K562 (cell line): ENCODE measurements around the gene MRGPRD. TPM values are rescaled to one million over a fixed set of nuclear protein-coding genes. Genes with fewer than 3 reads are reported as not detected.

Source experiments
- ATAC-seq: fragments of 200-7000 bp; cut with Tn5 transposase; 3 replicates; pipeline ENCODE4 v1.9.1; 2020; ENCODE audit warnings: moderate library complexity
- BruUV-seq: library from RNA; stranded (reverse); fragments of 400-500 nt; replicated peaks from 2 replicates; lab custom pipeline; 2021; lab: Mats Ljungman, UMichigan
- CTCF ChIA-PET: fragments of 300-600 bp; formaldehyde crosslinking; extraction: SDS; loops from one replicate; lab custom pipeline; 2021; ENCODE audit warnings: low intra/inter-chr PET ratio; lab: Yijun Ruan, JAX
- POLR2A ChIA-PET: fragments of 300-600, 350-650 bp; sonication (Branson Sonifier 250); formaldehyde crosslinking; extraction: SDS; loops from one replicate; lab custom pipeline; 2021; ENCODE audit warnings: antibody characterized with exemption, inconsistent platforms; lab: Yijun Ruan, JAX
- DNase-seq, 4 experiments: peaks; one replicate each; pipeline versions ENCODE4 v3.0.0 to v3.0.0-alpha.2; 2011 to 2018; ENCODE audit warnings: low spot score in 3 of 4, mixed read lengths in 3 of 4; ENCODE audit errors: extremely low read depth in 1 of 4
- FAIRE-seq: peaks from 2 replicates; lab custom pipeline; 2011; peaks lifted over from hg19 to GRCh38; lab: Jason Lieb, UNC
- H2AFZ ChIP-seq: 2 replicates; pipeline ENCODE4 v1.6.0; 2011; ENCODE audit warnings: low read depth, low read length, control low read depth, inconsistent platforms
- H3K27ac ChIP-seq: fragments of 200-600 bp; 3 replicates; pipeline ENCODE4 v1.8.0; 2011; ENCODE audit warnings: low read depth, mild to moderate bottlenecking, control low read depth, inconsistent platforms, low read length, moderate library complexity, mixed read lengths; ENCODE audit errors: extremely low read depth
- H3K27me3 ChIP-seq, 2 experiments: fragments of 300-600 bp in 1 of 2; 2 replicates in 1 of 2; 3 replicates in 1 of 2; pipeline versions ENCODE4 v1.6.0 to v1.8.0; 2011; ENCODE audit warnings: inconsistent platforms in 2 of 2, low read length in 2 of 2, mild to moderate bottlenecking in 1 of 2, mixed read lengths in 1 of 2, moderate library complexity in 1 of 2; ENCODE audit not compliant: control insufficient read depth in 2 of 2, insufficient read depth in 2 of 2
- H3K36me3 ChIP-seq: fragments of 300-600 bp; 3 replicates; pipeline ENCODE4 v1.8.0; 2011; ENCODE audit warnings: mild to moderate bottlenecking, low read length, inconsistent platforms; ENCODE audit not compliant: control insufficient read depth, insufficient read depth
- H3K4me1 ChIP-seq, 2 experiments: fragments of 200-600 bp in 1 of 2; replicated peaks in 1 of 2; 2 replicates in 1 of 2; 3 replicates in 1 of 2; pipeline versions ENCODE4 v1.5.1 to v1.8.0; 2011; ENCODE audit warnings: inconsistent platforms in 2 of 2, low read length in 2 of 2, mild to moderate bottlenecking in 1 of 2, mixed read lengths in 1 of 2, moderate library complexity in 1 of 2; ENCODE audit not compliant: control insufficient read depth in 2 of 2, insufficient read depth in 2 of 2
- H3K4me2 ChIP-seq: 2 replicates; pipeline ENCODE4 v1.6.1; 2011; ENCODE audit warnings: low read length, control low read depth, inconsistent platforms, mixed read lengths; ENCODE audit not compliant: insufficient read depth
- H3K4me3 ChIP-seq: fragments of 200-600 bp; sonication (generic), shearing (Covaris generic); 2 replicates; pipeline ENCODE4 v1.5.1; 2016; ENCODE audit warnings: control low read depth, inconsistent platforms
- H3K79me2 ChIP-seq: fragments of 200-600 bp; 3 replicates; pipeline ENCODE4 v1.8.0; 2011; ENCODE audit warnings: low read length, inconsistent platforms; ENCODE audit not compliant: control insufficient read depth, insufficient read depth
- H3K9ac ChIP-seq, 2 experiments: 2 replicates each; pipeline versions ENCODE4 v1.6.0 to v1.6.1; 2011; ENCODE audit warnings: low read depth in 2 of 2, low read length in 2 of 2, control low read depth in 1 of 2, inconsistent platforms in 1 of 2, mild to moderate bottlenecking in 1 of 2, mixed read lengths in 1 of 2; ENCODE audit not compliant: insufficient read depth in 1 of 2
- H3K9me1 ChIP-seq: one replicate; pipeline ENCODE4 v1.6.0; 2011; ENCODE audit warnings: inconsistent platforms, mild to moderate bottlenecking, low read length, moderate library complexity; ENCODE audit not compliant: control insufficient read depth, insufficient read depth
- H3K9me3 ChIP-seq: replicated peaks from 2 replicates; pipeline ENCODE4 v1.5.1; 2011; ENCODE audit warnings: low read depth, low read length, inconsistent platforms; ENCODE audit not compliant: control insufficient read depth, insufficient read depth
- H4K20me1 ChIP-seq: replicated peaks from 2 replicates; pipeline ENCODE4 v1.6.1; 2011; ENCODE audit warnings: low read length, inconsistent platforms, mixed read lengths; ENCODE audit not compliant: control insufficient read depth, insufficient read depth
- GATA2 ChIP-seq: sonication (generic); formaldehyde crosslinking; IDR thresholded peaks from 2 replicates; pipeline ENCODE4 v1.4.0; 2020; ENCODE audit warnings: mild to moderate bottlenecking, missing genetic modification reagents
- SAFB ChIP-seq: fragments of 200-400 bp; formaldehyde crosslinking; IDR thresholded peaks from 2 replicates; pipeline ENCODE4 v1.6.1; 2017; ENCODE audit warnings: low read depth, low read length, borderline replicate concordance
- ZBTB12 ChIP-seq: fragments of 250-450 bp; sonication (Bioruptor Pico); IDR thresholded peaks from 2 replicates; pipeline ENCODE4 v1.4.0; 2020
- ZBTB9 ChIP-seq: fragments of 450-650 bp; formaldehyde crosslinking; IDR thresholded peaks from 2 replicates; pipeline ENCODE4 v1.4.0; 2020; ENCODE audit warnings: mild to moderate bottlenecking, moderate library complexity
- WGBS: fragments of 100-300 bp; shearing (Covaris generic); methylation state at CpG from one replicate; pipeline ENCODE4 v1.1.6; 2016; ENCODE audit warnings: low coverage, mixed read lengths; ENCODE audit not compliant: insufficient coverage; ENCODE audit errors: missing lambda C conversion rate; 5-methylcytosine and 5-hydroxymethylcytosine counted together
- in situ Hi-C: fragments of 300-500 bp; cut with MboI; formaldehyde crosslinking; loops from 4 replicates; pipeline ENCODE4 v1.15.0; 2018; ENCODE audit warnings: inconsistent platforms, mixed read lengths
- intact Hi-C: fragments of 100-400 bp; cut with micrococcal nuclease; formaldehyde crosslinking; loops from 2 replicates; pipeline ENCODE4 v1.14.2; 2022
- polyA plus RNA-seq, 8 experiments: library from polyadenylated mRNA; depleted of rRNA in 4 of 8; stranded (reverse) in 5 of 8; unstranded in 3 of 8; fragments of >200 nt; fragmentation: Nextera tagmentation in 2 of 8; fragmentation: Illumina TruSeq in 1 of 8; extraction: Ambion mirVana in 2 of 8; extraction: Trizol in 1 of 8; gene quantifications; 2 replicates each; pipeline versions ENCODE4 v1.2.1 to v1.2.3, GENCODE V29; 2011 to 2014; ENCODE audit warnings: inconsistent platforms in 1 of 8, missing spikeins in 1 of 8
- total RNA-seq, 7 experiments: library from RNA; depleted of rRNA in 6 of 7; stranded (reverse); fragments of >200 nt in 6 of 7; fragmentation: Illumina TruSeq in 2 of 7; extraction: Trizol in 2 of 7; gene quantifications; 2 replicates each; pipeline versions ENCODE4 v1.2.1 to v1.2.3, GENCODE V29; 2011 to 2021; ENCODE audit warnings: low replicate concordance in 1 of 7

The MRGPRD gene
- total and polyA plus RNA-seq, 9 of the 15 experiments (the other 6 are each of a cell fraction or from before 2014, with no cell fraction given): not detected

- no peak for ATAC-seq
These were observed 44.5 kb downstream of the MRGPRD start for GRCh38 chr11:68936358-68936636.

More at GRCh38 chr11:68936358-68936636, 44.5 kb downstream of the MRGPRD start:
- Histone ChIP-seq H3K27ac (no peak overlapping the region), H3K4me1 (peaks cover 0 to 2% of the 10 kb centered on the region in 2 experiments; a peak in 1 of 5 replicates), H3K27me3 (no peaks in the 10 kb centered on the region), H3K4me2 (no peak overlapping the region), H3K9me3 (no peaks in the 10 kb centered on the region), H3K79me2 (no peaks in the 10 kb centered on the region), H3K4me3 (no peak overlapping the region), H3K36me3 (peaks cover 76% of the 10 kb centered on the region; the same call in 2 of the 3 replicates), H4K20me1 (0 out of 2 replicates have a peak, but pooled peaks cover 2% of the 10 kb centered on the region), H2AFZ (no peak overlapping the region), H3K9me1 (no peaks in the 10 kb centered on the region), H3K9ac (no peak overlapping the region)
- intact Hi-C loops (no loop called here), in situ Hi-C loops (no loop called here)
- no peak for FAIRE-seq
- no TSS peak for BruUV-seq
- no peak for DNase-seq
- ChIA-PET POLR2A (no interaction called here), CTCF (no interaction called here)
- WGBS: 92% methylated on average over 10 of the region's 10 CpGs
- TF ChIP-seq GATA2 (CRISPR knock-in tag) (no peak), ZBTB12 (CRISPR knock-in tag) (no peak), SAFB (no peak), ZBTB9 (no peak)
